Measurements from ENCODE around the gene RAD9A. TPM values are rescaled to one million over a fixed set of nuclear protein-coding genes. Genes with fewer than 3 reads are reported as not detected.

The RAD9A gene
- total and polyA plus RNA-seq, 9 of the 15 experiments (the other 6 are each of a cell fraction or from before 2014, with no cell fraction given) = 1.4 to 41.2 (median 16.1) TPM

DNA sequence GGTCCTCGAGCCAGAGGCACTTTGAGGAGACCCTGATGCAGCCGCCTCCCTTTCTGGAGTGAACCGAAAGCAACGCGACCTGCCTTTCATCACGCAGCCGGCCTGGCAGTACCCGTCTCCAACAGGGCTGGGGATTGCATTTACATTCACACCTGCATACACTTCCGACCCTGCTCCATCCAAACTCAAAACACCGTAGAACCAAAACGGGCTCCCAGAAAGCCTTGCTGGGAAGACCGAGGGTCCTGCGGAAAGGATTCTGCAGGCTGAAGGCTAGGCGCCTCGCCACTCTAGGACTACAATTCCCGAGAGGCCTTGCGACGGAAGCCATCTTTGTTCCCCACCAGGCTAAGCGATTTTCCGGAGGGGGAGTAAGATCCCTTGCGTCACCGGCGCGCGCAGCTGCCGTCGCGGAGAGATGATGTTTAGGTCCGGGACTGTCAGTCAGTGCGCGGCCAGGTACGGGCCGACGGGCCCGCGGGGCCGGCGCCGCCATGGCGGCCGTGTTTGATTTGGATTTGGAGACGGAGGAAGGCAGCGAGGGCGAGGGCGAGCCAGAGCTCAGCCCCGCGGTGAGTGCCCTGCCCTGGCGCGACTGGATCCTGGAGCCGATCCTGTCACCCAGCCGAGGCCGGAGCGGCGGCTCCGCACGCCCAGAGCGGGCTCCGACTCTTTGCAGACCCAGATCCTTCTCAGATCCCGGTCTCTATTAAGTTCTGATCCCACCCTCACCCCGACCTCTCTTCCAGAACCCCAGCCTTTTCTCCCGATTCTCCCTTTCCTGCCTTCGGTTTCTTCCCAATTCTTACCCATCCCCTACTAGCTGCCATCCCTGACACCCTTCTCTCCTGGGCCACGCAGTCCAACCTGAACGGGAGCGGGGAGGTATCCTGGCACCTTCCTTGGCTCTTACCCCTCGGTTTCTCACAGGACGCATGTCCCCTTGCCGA is 36.5 kb downstream of the RAD9A start, which contains the start of gene RPS6KB2 (continued):
- 0 out of 2 replicates have a peak, but pooled peaks have one; percentile 67 for TF ChIP-seq AFF4 (CRISPR knock-in tag; IDR thresholded peaks at IDR 0.05)
- TF ChIP-seq PHF8 (IDR thresholded peaks at IDR 0.05; ENCODE audit: borderline replicate concordance, low read length) = peak; percentile 97
- TF ChIP-seq SNAPC5 (CRISPR knock-in tag; IDR thresholded peaks at IDR 0.05) = no peak
- TF ChIP-seq SAP30 (IDR thresholded peaks at IDR 0.05; ENCODE audit: borderline replicate concordance, insufficient read depth, low read depth, low read length, poor library complexity, severe bottlenecking) = peak; percentile 87
- TF ChIP-seq PRDM10 (IDR thresholded peaks at IDR 0.05; ENCODE audit: partially characterized antibody) = peak; percentile 64
- TF ChIP-seq FOXK1 (CRISPR knock-in tag; IDR thresholded peaks at IDR 0.05; ENCODE audit: borderline replicate concordance) = no peak; the same call in 1 of the 2 replicates
- TF ChIP-seq DPF2 (IDR thresholded peaks at IDR 0.05) = no peak
- TF ChIP-seq POLR2G (IDR thresholded peaks at IDR 0.05; ENCODE audit: low read depth, low read length) = peak; percentile 97
- peak; percentile 80; the same call in 1 of the 2 replicates for TF ChIP-seq TCF7 (IDR thresholded peaks at IDR 0.05; ENCODE audit: borderline replicate concordance)
- TF ChIP-seq HOXB6 (CRISPR knock-in tag; IDR thresholded peaks at IDR 0.05; ENCODE audit: borderline replicate concordance) = no peak
- TF ChIP-seq ZNF239 (CRISPR knock-in tag; IDR thresholded peaks at IDR 0.05) = no peak
- TF ChIP-seq SMARCE1 (IDR thresholded peaks at IDR 0.05) = no peak
- TF ChIP-seq HDAC8 (tag; IDR thresholded peaks at IDR 0.05) = no peak
- no peak for TF ChIP-seq PTBP1 (IDR thresholded peaks at IDR 0.05; ENCODE audit: low read depth, low read length)
- TF ChIP-seq ETV6 (IDR thresholded peaks at IDR 0.05; ENCODE audit: borderline replicate concordance in 1 of 2, low read depth in 2 of 2, low read length in 1 of 2) = no peak
- TF ChIP-seq ETV6 (CRISPR knock-in tag; IDR thresholded peaks at IDR 0.05; ENCODE audit: borderline replicate concordance) = no peak
- peak; percentile 92 to 94 for TF ChIP-seq SIX5 (IDR thresholded peaks at IDR 0.05; ENCODE audit: borderline replicate concordance in 1 of 2, insufficient read depth in 1 of 2, low read depth in 1 of 2, low read length in 2 of 2)
- peak; percentile 98 for TF ChIP-seq ZFX (CRISPR knock-in tag; IDR thresholded peaks at IDR 0.05)
